GM19035 (cell line): ENCODE results near the gene PLA2G6.

Experiments used
- ATAC-seq: cut with Tn5 transposase; IDR thresholded peaks from one replicate; pipeline ENCODE4 v1.9.1; 2021; ENCODE audit not compliant: unreplicated experiment

Gene PLA2G6

DNA sequence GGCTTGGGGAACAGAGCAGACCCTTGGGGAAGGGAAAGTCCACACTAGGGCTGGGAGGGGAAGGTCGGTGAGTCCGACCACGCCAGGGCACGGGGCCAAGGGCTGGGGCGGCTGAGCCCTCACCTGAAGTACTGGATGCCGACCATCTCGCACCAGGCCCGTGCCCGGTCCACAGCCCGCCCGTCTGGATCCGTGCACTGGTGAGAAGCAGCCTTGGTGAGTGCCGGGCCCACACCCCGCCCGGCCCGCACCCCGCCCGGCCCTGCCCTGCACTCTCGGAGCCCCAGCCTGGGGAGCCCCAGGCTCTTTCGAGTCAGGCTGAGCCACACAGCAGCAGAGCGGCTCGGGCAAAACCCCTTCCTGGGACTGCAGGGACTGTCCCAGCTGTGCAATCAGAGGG is 69.2 kb downstream of the PLA2G6 start:
- no peak for ATAC-seq

DNA sequence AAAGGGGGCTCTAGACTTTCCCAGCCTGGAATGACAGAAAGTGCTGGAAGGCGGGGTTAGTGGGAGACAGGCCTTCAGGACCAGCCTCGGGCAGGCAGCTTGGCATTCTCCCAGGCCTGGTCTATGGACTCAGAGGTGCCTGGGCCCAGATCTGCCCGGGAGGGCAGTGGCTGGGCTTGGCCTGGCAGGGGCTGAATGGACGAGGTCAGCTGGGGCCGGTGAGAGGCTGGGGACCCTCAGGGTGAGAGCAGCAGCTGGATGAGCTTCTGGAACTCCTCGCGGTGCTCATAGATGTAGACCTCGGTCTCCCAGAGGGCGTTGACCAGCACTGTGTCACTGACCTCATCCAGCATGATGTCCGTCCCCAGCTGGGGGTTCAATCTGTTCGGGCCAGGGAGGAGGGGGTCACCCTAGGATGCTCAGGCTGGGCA is 69.7 kb downstream of the PLA2G6 start:
- no peak for ATAC-seq

DNA sequence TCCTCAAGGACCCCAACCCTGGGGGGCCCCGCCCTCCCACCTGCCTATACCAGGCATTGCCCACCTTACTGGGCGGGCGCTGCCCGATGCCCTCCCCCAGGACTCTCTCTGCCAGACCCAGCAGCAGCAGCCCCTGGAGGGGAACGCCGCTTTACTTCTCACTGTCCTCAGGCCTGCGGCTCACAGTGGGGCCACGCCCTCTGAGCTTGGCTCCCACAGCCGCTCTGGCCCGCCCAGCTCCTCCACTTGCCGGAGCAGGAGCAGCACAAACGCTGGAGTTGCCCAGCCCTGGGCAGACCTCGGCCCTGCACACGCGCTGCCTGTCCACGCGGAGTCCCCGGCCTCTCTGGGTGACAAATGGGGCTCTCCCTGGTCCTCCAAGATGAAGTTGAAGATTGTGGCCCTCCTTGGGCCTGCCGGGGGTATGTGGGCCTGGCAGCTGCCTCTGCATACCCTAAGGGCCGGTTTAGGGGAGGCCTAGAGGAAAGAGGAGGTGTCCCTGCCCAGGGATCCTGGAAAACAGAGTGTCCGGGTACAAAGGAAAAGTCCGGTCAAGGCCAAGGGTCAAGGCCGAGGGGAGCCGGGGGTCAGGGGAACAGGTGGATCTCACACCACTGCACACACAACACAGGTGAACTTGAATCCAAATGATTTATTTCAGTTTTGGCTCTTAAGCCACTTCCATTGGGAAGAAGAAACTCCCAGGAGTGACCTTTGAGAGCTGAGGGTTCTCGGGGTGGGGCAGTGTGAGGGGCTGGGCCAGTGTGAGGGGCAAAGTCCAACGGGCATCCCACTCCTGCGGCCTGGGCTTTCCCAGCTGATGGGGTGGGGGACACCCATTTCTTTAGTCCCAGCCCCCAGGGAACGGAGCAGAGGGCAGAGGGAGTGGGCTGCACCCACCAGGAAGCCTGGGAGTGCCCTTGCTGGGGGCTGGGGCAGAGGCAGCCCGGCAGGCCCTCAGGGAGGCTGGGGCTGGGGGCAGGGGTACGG is 70.5 kb downstream of the PLA2G6 start:
- ATAC-seq = no peak

DNA sequence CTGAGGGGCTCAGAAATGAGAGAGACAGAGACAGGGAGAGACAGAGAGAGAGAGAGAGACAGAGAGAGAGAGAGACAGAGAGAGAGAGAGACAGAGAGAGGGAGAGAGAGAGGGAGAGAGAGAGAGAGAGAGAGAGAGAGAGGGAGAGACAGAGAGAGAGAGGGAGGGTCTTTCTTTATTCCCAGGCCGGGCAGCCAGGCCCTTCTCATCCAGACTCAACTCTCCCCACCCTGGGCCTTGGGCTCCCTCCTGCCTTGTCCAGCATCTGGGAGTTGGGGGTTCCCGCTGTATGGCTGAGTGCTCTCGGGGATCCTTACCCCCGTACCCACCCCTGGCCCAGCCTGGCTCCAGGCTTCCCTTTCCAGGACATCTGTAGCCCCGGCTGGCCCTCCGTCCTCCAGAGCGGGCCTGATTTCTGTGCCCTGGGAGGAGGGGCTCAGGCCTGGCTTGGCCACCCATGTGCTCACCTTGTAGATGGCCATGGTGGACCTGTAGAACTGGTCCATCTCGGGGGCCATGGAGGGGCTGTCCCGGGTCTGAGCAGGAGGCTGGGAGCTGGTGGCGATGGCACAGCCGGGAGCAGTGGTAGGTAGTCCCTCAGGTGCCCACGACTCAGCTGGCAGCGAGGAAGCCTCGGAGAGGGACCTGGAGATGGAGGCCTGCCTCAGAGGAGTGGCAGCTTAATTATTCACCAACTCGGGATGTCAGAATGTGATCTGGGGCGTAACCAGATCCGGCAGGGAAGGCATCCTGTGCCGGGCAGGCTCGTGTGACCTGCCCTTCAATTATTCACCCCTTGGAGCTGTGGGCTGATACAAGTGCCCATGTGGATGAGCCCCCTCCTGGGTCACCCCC is 71.4 kb downstream of the PLA2G6 start, which contains the start of gene BAIAP2L2:
TSS of gene BAIAP2L2 (minus strand) at position 677 of the 855 bp plus-strand sequence. CDS start at position 518, 159 bp downstream.
- no peak for ATAC-seq

DNA sequence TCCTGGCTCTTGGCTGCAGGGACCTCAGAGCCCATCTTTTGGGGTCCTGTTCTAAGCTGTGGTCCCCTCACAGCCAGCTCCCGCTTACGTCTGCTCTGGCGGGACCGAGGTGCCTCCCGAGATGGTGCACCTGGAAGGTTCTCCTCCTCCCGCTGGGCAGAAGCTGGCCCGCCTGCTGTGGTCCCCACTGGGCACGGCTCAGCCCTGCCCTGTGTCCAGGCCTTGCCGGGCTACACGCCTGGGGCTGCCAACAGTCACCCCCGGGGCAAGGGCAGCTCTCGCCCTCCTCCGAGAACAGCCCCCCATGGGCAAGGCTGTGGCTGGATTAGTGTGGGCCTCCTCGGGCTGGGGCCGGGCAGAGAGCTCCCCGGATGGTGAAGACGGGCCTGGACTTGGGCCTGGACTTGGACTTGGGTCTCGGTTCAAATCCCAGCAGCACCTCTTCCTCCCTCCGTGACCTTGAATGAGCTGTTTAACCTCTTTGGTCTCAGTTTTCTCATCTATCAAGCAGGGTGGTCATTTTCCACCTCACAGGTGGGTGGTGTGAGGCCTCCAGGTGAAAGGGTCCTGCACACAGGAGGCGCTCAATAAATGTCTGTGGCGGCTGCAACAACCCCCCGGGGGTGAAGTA is 72.1 kb downstream of the PLA2G6 start:
- ATAC-seq = no peak

DNA sequence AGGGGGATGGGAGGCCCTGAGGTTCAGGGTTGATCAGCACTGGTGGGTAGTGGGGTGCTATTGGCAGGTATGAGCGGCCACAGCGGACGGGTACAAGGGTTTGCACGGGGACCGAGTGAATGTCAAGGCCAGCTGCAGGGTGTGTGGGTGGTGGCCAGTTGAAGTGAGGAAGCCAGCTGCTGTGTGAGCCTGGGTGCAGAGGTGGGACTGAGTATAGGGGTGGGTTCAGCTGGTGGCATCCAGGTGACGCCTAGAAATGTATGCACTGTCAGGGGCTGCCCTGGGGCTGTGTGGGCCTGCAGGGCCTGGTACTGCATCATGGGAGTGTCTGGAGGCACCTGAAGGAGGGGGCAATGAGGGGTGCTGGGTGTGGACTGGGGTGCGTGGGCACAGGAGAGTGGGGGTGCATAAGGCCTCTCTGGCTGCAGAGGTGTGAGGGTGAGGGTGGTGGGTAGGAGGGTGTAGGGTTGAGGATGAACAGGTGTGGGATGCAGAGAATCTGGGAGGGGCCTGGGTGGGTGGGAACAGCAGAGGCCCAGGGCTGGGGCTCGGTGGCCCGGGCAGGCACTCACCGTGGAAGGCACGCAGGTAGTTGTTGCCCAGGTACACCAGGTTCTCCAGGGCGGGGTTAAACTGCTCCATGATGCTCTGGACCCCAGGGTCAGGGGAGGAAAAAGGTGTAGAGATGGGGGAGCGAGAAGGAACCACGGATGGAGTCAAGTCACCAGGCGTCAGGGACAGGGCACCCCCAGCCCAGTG is 72.9 kb downstream of the PLA2G6 start:
- no peak for ATAC-seq

DNA sequence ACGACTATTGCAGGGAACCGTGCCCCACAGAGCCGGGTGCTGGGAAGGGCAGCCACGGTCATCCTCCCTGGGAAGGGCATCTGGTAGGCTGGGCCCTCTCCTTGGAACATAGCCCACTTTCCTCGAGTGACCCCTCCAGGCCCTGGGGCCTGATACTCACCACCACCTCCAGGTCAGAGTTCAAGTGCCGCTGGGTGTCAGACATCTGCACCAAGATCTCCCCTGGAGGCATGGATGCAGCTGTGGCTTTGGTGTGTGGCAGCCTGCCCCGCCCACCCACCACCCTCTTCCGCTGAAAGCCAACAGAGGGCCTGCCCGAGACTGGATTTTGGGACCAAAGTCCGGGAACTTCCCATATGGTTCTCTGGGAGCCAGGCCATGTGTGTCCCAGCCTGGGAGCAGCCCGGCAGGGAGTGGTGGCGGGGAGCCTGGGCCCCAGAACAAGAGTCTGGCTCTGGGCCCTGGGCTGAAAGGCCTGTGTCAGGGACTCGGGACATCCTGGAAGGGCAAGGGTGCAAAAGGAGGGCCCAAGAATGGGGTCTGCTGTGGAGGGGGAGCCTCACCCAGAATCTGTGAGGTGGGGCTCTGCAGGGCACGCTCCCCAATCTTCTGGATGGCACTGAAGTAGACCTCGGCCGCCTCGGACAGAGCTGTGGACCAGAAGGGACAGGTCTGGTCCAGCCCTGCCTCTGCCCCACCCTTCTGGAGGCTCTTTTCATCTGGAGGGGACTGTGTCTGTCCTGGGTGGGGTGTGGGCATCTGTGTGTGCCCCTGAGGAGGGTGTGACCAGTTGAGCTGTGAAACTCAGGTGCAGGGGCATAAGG is 73.7 kb downstream of the PLA2G6 start:
- ATAC-seq = no peak

DNA sequence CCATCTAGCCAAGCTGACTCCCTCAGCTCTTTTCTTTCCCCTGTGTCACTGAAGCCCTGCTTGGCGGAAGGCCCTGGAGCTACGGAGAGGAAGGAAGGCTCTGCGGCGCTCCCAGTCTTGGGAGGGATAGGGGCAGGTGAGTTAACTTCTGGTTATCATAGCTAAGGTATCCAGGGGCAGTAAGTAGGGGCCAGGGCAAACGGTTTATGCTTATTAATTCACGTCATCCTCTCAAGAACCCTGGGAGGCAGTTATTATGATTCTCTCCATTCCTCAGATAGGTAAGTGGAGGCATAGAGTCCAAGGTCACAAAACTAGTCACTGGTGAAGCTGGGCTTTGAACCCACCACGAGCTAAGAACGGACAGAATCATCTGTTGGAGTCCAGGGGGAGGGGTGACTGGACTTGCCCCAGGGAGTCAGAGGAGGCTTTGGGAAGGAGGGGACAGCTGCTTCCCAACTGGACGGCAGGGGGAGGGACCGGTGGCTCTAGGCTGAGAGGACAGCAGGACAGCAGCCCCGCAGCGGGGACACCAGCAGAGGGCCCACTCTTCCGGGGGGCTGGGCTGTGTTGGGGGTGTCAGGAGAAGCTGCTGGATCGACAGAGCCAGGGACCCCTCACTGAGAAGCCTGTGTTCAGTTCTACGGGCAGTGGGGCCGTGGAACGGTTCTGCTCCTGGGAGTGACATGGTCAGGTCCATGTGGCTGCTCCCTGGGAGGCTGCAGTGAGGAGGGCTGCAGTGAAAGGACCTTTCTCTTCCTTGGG is 74.6 kb downstream of the PLA2G6 start:
- ATAC-seq = no peak

DNA sequence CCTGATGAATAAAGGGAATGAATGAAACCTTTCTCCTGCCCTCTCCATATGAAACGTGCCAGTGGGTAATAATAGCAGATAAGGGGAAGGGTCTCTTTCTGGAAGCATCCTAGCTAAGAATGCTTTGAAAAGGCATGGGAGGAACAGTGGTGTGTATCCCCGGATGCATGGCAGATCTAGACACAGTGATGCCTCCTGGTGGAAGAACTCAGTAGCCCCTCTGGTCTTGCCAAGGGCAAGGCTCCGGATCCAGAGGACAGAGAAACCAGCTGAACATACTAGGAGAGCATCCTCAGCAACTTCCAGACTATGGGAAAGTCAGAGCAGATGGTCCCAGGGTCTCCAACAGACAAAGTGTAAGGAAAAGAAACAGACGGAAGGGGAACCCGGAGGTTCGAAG is 77.5 kb downstream of the PLA2G6 start:
- no peak for ATAC-seq

DNA sequence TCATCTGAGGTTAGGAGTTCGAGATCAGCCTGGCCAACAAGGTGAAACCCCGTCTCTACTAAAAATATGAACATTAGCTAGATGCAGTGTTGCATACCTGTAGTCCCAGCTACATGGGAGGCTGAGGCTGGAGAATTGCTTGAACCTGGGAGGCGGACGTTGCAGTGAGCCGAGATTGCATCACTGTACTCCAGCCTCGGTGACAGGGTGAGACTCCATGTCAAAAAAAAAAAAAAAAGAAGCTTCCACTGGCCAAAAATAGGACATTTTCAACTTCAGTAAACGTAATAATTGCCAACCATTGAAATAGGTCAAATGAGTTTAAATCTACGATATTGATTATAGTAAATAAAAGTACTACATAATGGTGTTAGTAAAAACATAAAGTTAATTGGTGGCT is 78.0 kb downstream of the PLA2G6 start:
- ATAC-seq = no peak

DNA sequence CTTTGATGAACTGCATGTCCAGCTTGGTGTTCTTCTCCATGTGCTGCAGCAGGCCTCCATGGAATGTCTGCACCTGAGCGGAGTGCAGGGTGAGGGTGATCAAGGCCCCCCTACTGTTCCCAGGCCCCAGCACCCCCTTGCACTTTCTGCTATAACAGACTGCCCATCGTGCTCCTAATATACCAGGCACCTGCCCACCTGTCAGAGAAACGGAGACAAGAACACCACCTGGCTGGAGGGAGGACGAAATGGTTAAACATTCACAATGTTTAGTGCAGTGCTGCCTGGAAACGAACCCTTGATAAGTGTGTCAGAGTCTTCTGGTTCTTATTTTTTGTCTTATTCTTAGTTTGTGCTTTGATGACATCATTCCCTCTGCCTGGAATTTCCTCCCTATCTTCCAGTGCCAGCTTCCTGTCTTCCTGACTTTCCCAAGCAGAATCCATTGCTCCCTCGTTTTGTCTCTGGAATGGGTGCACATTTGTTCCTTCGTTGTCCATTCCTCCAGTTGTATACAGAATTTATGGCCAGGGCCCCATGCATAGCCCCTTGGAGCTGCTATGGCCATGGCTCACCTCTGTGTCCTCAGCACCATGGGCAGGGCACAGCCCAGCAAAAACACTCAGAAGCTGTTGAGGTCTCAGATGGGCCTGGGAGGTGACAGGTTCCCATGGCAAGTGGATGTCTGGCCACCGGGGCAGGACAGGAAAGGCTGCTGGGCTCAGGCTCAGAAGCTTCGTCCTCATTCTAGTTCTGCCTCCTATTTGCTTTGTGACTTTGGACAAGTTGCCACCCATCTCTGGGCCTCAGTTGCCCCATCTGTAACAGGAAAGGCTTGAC is 83.0 kb downstream of the PLA2G6 start:
- ATAC-seq = no peak

DNA sequence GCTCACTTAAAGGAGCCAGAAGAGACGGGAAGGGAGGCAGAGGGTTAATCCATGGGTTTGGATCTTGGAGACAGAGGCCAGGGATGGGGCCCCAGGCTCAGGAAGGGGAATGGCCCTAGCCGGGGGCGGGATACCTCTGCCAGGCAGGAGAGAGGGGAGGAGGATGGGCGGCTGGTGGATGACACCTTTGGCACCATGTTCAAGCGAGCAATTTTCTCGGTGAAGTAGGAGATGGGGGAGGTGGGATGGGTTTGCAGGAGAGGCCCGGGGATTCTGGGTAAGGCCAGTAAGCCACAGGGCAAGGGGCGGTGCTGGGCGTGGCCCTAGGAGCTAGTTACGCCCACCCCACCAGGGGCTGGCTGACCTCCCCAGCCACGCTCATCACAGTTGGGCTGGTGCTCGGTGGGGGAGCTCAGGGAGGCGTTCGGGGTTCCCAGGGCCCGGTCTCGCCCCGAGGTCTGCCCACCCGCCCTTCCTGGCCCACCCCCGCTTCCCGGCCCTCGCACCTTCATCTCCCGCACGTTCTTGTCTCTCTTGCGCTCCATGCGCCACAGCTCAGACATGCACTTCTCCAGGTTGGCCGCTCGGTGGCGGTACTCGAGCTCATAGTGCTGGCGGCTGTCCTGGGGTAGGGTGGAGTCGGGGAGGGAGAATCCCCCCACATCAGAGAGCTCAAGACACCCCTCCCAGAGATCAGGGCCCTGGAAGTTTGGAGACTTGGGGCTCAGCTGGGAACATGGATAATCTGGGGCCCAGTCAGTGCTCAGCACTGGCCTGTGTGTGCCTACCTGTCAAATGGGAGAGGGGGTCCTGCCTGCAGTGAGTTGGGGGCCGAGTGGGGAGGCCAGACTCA is 83.8 kb downstream of the PLA2G6 start:
- ATAC-seq = no peak

DNA sequence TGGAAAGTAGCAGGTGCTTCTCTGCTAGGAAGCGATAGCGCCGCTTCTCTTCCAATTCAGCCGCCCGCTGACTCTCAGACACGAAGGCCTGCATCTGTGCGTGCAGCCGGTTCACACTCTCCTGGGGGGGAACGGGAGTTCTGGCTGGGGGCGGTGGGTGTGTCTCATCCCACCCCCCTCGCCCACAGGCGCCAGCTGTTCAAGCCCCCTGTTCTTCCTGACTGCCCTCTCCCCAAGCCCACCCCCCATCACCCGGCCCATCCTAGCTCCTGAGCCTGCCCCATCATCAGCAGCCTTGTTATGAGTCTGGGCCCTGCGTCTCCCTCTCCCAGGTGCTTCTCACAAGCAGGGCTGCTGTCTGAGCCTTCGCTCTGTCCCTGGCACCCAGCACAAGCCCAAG is 84.6 kb downstream of the PLA2G6 start:
- no peak for ATAC-seq

DNA sequence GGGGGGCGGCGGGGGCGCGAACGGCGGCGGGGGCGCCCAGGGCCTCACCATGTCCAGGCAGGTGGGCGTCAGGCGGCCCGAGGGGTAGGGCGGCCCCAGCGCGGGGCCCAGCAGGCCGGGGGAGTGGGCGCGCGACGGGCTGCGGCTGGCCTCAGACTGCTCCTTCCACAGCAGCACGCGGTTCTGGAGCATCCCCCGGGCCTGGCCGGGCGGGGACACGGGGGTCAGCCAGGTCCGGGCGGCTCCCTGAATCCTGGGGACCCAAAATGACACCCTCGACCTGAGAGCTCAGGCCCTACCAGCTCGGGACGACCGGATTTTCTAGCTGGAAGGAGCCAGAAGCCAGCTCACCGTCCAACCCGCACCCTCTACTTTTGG is 92.2 kb downstream of the PLA2G6 start:
- no peak for ATAC-seq

DNA sequence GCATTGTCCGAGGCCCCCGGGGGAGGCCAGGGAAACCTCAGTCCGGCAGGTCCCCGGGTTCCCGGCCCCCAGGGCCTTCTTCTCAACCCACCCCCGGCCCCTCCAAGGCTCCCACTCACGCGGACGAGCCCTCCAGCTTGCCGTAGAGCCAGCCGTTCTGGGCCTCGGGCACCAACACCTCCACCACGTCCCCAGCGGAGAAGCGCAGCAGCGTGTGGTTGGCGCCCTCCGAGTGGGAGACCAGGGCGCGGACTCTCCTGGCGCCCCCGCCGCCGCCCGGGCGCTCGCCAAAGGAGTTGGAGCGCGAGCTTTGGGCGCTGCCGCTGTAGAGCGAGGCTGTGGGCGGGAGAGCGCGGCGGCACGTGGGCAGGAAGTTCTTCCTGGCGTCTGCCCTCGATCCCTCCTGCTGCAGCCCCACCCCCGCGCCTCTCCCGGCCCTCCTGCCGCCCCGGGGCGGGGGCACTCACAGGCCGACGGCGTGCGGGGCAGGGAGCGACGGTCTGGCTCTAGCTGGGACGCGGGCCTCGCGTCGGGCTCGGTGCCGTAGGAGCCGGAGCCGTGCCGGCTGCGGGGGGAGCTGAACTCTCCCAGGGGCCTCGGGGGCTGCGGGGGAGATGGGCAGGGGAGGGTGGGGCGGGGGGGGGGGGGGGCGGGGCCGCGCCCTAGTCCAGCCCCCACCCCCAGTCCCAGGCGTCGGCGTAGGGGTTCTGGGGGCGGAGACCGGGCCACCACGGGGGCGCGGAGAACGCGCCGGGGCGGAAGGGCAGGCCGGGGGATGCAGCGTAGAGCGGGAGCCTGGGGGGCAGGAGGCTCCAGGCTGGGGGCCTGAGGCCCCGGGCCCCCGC is 92.8 kb downstream of the PLA2G6 start:
- no peak for ATAC-seq

DNA sequence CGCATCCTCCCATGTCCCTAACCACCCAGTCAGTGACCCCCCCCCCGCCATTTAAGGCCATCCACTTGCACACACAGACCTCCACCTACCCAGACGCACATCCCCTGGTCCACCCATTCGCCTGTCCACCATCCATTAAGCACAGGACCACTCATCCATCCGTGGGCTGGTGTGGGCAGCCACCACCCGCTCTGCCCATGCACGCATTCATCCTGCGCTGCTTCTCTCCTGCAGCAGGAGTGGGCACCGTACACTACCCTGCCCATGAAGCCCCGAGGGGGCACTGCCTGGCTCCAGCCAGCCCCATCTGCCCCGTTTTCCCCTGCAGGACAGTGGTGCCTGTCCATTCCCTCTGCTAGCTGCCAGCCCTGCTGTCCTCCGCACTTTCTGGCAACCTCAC is 93.8 kb downstream of the PLA2G6 start:
- ATAC-seq = no peak
